Omental fat pad (tissue), 4 donors: Measurements from ENCODE around the gene PTGES3L. TPM values are rescaled to one million over a fixed set of nuclear protein-coding genes. Genes with fewer than 3 reads are reported as not detected.
"Not testable (repeated sequence)": the region's sequence is repeated elsewhere in the genome, so short reads cannot be mapped to it uniquely, and the experiment has no call there.

ENCODE experiments used
- ATAC-seq: fragments of 150-250 bp; one replicate; pipeline ENCODE4 v1.9.1; 2016; ENCODE audit warnings: mild to moderate bottlenecking, moderate library complexity; ENCODE audit not compliant: low FRiP score
- DNase-seq: peaks from one replicate; pipeline ENCODE4 v3.0.0-alpha.2; 2019; ENCODE audit warnings: low spot score
- CTCF ChIP-seq, 3 donors: fragments of 450-650 bp; IDR thresholded peaks; one replicate each; pipeline ENCODE4 v1.5.1; 2016 to 2017; ENCODE audit warnings: antibody characterized with exemption in 3 of 3, mild to moderate bottlenecking in 3 of 3, moderate library complexity in 2 of 3
- small RNA-seq: library from RNA; depleted of rRNA; stranded (forward); fragments of <200 nt; gene quantifications from one replicate; pipeline ENCODE3, GENCODE V24; 2016
- total RNA-seq, 4 donors: library from RNA; depleted of rRNA; stranded (reverse); fragments of >200 nt; gene quantifications; one replicate each; pipeline ENCODE4 v1.1.0, GENCODE V29; 2016

PTGES3L gene
- total RNA-seq, 4 donors from 2014 or later = 1.2 TPM; not detected in 3

GRCh38 chr17:42924891-42925290 is 55.0 kb downstream of the PTGES3L start:
- DNase-seq = no peak
- ATAC-seq = no peak
- no peak for TF ChIP-seq CTCF (IDR thresholded peaks at IDR 0.05)

GRCh38 chr17:42923472-42923871 is 56.4 kb downstream of the PTGES3L start:
- not testable (repeated sequence) for DNase-seq, ATAC-seq

DNA sequence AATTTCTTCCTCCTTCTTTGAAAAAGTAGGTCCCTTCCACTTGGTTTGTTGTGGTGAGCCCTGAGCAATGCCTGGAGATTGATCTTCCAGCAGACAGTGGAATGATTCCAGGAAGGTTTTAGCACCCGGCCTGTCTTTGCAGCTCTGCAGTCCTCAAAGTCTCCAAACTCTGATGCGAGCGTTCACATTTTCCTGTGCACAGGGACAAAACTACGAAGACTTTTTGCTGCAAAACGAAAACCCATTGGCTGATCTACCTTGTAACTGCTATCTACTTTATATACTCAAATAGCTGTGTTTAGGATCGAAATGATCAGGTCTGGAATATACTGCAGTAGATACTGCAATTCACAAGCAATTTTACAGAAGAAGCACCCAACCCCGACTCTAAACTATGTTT is 57.6 kb downstream of the PTGES3L start:
- TF ChIP-seq CTCF (IDR thresholded peaks at IDR 0.05) = no peak
- no peak for DNase-seq
- no peak for ATAC-seq

DNA sequence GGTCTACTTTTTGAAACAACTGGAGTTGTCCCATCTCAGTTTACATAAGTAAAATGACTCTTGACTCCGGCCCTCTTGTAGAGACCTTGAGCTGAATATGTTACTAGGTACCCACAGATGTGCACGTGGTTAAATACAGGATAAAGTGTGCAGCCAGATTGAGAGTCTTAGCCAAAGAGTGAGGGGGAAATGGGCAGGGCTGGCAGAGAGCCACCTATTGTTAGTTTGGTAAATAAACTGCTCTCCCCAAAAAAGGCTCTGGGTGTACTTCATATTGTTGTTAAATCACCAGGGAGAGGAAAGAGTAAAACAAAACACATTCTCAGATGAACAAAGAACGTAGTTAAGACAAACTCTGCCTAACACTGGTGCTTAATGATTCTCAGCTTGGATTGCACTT is 59.0 kb downstream of the PTGES3L start:
- ATAC-seq = no peak
- no peak for DNase-seq
- no peak for TF ChIP-seq CTCF (IDR thresholded peaks at IDR 0.05)

GRCh38 chr17:42920106-42920900 is 59.6 kb downstream of the PTGES3L start:
- DNase-seq (no peak), ATAC-seq (no peak)
- TF ChIP-seq CTCF (IDR thresholded peaks at IDR 0.05) = no peak

GRCh38 chr17:42919522-42920077 is 60.3 kb downstream of the PTGES3L start:
- not testable (repeated sequence) for ATAC-seq, DNase-seq

- no peak for TF ChIP-seq CTCF (IDR thresholded peaks at IDR 0.05)
- DNase-seq = no peak
- ATAC-seq = no peak
Observed at GRCh38 chr17:42918902-42919521, 60.9 kb downstream of the PTGES3L start.

Small RNA genes within 50 kb of the gene (small RNA-seq; reads per million reads assigned to genes)
- gene AARSD1 = not detected
- gene RF00561 = not detected

Other genes starting within 250 kb of the PTGES3L start
- 10 to 100 TPM; 42.0 to 91.1 (median 50.9) TPM for gene EZH1, start 235.0 kb downstream of the PTGES3L start, total RNA-seq
- gene RAMP2, start 218.9 kb downstream of the PTGES3L start, total RNA-seq = 10 to 100 TPM; 51.3 to 90.6 (median 68.1) TPM
- 10 to 100 TPM; 44.3 to 53.4 (median 48.4) TPM for gene VPS25, start 206.6 kb downstream of the PTGES3L start, total RNA-seq
- gene WNK4, start 199.5 kb downstream of the PTGES3L start, total RNA-seq = 1 to 10 TPM in 2 of 4 donors, under 1 TPM in 2; 0.50 to 3.9 (median 1.4) TPM
- 10 to 100 TPM; 39.9 to 82.7 (median 71.2) TPM for gene COA3, start 181.4 kb downstream of the PTGES3L start, total RNA-seq
- 1 to 10 TPM in 1 of 4 donors, under 1 TPM in 1, not detected in 2; 0.09 to 2.9 TPM for gene CNTD1, start 181.2 kb downstream of the PTGES3L start, total RNA-seq
- 100 to 1,000 TPM in 1 of 4 donors, 10 to 100 TPM in 3; 75.0 to 118 (median 88.7) TPM for gene BECN1, start 155.8 kb downstream of the PTGES3L start, total RNA-seq
- 100 to 1,000 TPM in 1 of 4 donors, 10 to 100 TPM in 3; 72.1 to 122 (median 77.8) TPM for gene PSME3, start 146.7 kb downstream of the PTGES3L start, total RNA-seq
- 10 to 100 TPM in 1 of 4 donors, 1 to 10 TPM in 3; 3.2 to 12.5 (median 5.4) TPM for gene AOC2, start 135.5 kb downstream of the PTGES3L start, total RNA-seq
- 100 to 1,000 TPM; 106 to 221 (median 175) TPM for gene AOC3, start 128.9 kb downstream of the PTGES3L start, total RNA-seq
- not detected for gene G6PC1, start 79.3 kb downstream of the PTGES3L start, total RNA-seq
- 10 to 100 TPM; 17.8 to 36.0 (median 20.2) TPM for gene AARSD1, start 15.6 kb downstream of the PTGES3L start, total RNA-seq
- 10 to 100 TPM in 2 of 4 donors, 1 to 10 TPM in 2; 8.5 to 12.4 (median 10.6) TPM for gene RUNDC1, start 485 bp upstream of the PTGES3L start, total RNA-seq
- gene RPL27, start 18.3 kb upstream of the PTGES3L start, total RNA-seq = 1,000 to 10,000 TPM in 3 of 4 donors, 100 to 1,000 TPM in 1; 852 to 1,453 (median 1,237) TPM
- 100 to 1,000 TPM in 1 of 4 donors, 10 to 100 TPM in 3; 29.1 to 108 (median 34.4) TPM for gene IFI35, start 26.7 kb upstream of the PTGES3L start, total RNA-seq
- gene VAT1, start 42.3 kb upstream of the PTGES3L start, total RNA-seq = 100 to 1,000 TPM; 147 to 304 (median 233) TPM
- gene RND2, start 45.2 kb upstream of the PTGES3L start, total RNA-seq = 1 to 10 TPM in 1 of 4 donors, under 1 TPM in 3; 0.25 to 1.1 (median 0.64) TPM
- 1 to 10 TPM; 2.4 to 8.8 (median 3.0) TPM for gene BRCA1, start 145.3 kb upstream of the PTGES3L start, total RNA-seq
- gene NBR1, start 191.1 kb upstream of the PTGES3L start, total RNA-seq = 10 to 100 TPM; 41.8 to 97.3 (median 75.3) TPM
- 10 to 100 TPM in 3 of 4 donors, 1 to 10 TPM in 1; 8.9 to 15.1 (median 14.5) TPM for gene TMEM106A, start 231.8 kb upstream of the PTGES3L start, total RNA-seq
- gene CCDC200, start 248.5 kb upstream of the PTGES3L start, total RNA-seq = not detected